PFSK-1 (cell line): Measurements from ENCODE around the gene CASQ2.

Experiments used
- FOXP2 ChIP-seq: optimal IDR thresholded peaks from 2 replicates; pipeline ENCODE3; 2011; ENCODE audit warnings: borderline replicate concordance, control low read depth, inconsistent platforms; ENCODE audit not compliant: insufficient read depth; ENCODE audit errors: extremely low read length, extremely low read depth
- POLR2AphosphoS5 ChIP-seq: IDR thresholded peaks from 2 replicates; pipeline ENCODE4 v1.6.1; 2012; ENCODE audit warnings: low read depth, mild to moderate bottlenecking, control low read depth, low read length, moderate library complexity
- SIN3A ChIP-seq: IDR thresholded peaks from 2 replicates; pipeline ENCODE4 v1.6.1; 2012; ENCODE audit warnings: mild to moderate bottlenecking, low read length, moderate library complexity, borderline replicate concordance; ENCODE audit not compliant: insufficient read depth
- TAF1 ChIP-seq: IDR thresholded peaks from 2 replicates; pipeline ENCODE4 v1.6.1; 2012; ENCODE audit warnings: low read length, control low read depth, borderline replicate concordance; ENCODE audit not compliant: insufficient read depth
- TF ChIP-seq, protein P1 (sequence below), 2 experiments: IDR thresholded peaks; 2 replicates each; pipeline versions ENCODE4 v1.6.1 to v1.8.0; 2011 to 2012; ENCODE audit warnings: low read depth in 2 of 2, low read length in 2 of 2, control low read depth in 1 of 2, inconsistent platforms in 1 of 2, mild to moderate bottlenecking in 1 of 2, moderate library complexity in 1 of 2; ENCODE audit not compliant: insufficient read depth in 1 of 2

Gene CASQ2

DNA sequence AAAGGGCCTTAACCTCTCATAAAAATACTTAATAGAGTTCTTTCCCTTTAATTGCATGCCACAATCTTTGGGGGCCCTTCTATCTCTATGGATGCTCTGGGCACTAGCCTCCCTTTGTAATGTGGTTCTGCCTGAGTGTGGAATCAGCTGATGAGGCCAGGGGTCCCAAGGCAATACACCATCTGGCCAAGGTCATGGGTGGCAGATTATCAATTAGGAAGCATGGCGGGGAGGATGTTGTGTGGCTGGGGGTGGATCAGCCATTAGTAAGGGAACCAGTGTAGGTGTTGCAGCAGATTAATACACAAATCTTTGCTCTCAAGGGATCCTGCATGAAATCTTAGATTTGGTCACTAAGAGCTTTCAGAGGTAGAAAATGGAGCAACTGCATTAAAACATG is 37.1 kb upstream of the CASQ2 start:
- no peak for TF ChIP-seq POLR2AphosphoS5
- no peak for TF ChIP-seq SIN3A
- no peak for TF ChIP-seq TAF1
- TF ChIP-seq FOXP2 = no peak
- TF ChIP-seq, protein P1, sequence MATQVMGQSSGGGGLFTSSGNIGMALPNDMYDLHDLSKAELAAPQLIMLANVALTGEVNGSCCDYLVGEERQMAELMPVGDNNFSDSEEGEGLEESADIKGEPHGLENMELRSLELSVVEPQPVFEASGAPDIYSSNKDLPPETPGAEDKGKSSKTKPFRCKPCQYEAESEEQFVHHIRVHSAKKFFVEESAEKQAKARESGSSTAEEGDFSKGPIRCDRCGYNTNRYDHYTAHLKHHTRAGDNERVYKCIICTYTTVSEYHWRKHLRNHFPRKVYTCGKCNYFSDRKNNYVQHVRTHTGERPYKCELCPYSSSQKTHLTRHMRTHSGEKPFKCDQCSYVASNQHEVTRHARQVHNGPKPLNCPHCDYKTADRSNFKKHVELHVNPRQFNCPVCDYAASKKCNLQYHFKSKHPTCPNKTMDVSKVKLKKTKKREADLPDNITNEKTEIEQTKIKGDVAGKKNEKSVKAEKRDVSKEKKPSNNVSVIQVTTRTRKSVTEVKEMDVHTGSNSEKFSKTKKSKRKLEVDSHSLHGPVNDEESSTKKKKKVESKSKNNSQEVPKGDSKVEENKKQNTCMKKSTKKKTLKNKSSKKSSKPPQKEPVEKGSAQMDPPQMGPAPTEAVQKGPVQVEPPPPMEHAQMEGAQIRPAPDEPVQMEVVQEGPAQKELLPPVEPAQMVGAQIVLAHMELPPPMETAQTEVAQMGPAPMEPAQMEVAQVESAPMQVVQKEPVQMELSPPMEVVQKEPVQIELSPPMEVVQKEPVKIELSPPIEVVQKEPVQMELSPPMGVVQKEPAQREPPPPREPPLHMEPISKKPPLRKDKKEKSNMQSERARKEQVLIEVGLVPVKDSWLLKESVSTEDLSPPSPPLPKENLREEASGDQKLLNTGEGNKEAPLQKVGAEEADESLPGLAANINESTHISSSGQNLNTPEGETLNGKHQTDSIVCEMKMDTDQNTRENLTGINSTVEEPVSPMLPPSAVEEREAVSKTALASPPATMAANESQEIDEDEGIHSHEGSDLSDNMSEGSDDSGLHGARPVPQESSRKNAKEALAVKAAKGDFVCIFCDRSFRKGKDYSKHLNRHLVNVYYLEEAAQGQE (IDR thresholded peaks at IDR 0.05; ENCODE audit: insufficient read depth in 1 of 2, low read depth in 2 of 2, low read length in 2 of 2) = no peak

DNA sequence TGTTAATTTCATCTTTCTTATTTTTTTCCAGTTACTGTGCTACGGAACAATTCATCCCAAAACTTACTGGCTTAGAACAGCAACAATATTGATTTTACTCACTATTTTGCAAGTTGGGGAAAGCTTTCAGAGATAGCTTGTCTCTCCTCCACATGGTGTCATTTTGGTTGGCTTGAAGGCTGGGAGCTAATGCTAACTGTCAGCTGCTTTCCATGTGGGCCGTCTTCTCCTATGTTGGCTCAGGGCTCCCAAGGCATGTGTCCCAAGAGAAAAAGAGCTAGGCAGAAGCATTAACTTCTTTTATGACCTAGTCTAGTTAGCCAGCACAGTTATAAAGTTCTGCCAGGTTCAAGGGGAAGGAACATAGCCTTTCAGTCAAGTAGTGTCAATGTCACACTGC is 33.9 kb upstream of the CASQ2 start:
- TF ChIP-seq SIN3A = no peak
- TF ChIP-seq POLR2AphosphoS5 = no peak
- no peak for TF ChIP-seq TAF1
- TF ChIP-seq, protein P1 (IDR thresholded peaks at IDR 0.05; ENCODE audit: insufficient read depth in 1 of 2, low read depth in 2 of 2, low read length in 2 of 2) = no peak
- TF ChIP-seq FOXP2 = no peak

DNA sequence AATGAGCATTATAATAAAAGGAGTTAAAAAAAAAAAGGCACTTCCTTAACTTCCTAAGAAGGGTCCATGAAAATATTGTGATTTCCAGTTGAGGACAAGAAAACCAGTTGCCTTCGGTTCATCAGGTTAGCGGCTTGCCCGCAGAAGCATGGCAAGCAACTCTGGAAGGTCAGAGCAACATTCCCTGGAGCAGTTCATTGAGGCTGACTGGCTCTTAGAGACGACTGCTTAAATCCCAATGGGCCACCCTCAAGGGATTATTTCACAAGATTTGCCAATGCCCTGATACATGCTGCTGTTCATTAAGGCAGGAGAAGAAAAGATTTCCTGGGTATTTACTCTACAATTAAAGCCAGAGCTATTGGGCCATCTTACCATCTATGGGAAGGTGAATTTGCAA is 29.0 kb upstream of the CASQ2 start:
- TF ChIP-seq TAF1 = no peak
- TF ChIP-seq POLR2AphosphoS5 = no peak
- TF ChIP-seq, protein P1 (IDR thresholded peaks at IDR 0.05; ENCODE audit: insufficient read depth in 1 of 2, low read depth in 2 of 2, low read length in 2 of 2) = no peak
- no peak for TF ChIP-seq FOXP2
- TF ChIP-seq SIN3A = no peak

DNA sequence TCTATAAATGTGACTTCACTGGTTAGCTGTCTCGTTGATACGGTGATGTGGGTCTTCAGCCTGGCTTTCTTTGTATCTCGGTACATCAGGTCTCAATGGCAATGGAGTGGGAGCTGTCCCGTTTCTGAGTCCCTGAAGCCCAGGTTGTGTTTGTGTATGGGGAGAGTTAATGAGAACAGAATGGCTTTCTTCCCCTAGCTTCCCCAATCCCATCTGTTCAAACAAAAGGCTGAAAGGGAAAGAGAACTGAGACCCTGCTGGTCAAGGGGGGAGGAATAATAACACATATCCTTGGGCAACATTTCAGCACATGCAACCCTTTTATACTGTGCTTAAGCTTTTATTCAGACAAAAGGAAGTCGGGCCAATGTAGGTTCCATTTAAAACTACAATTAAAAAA is 28.4 kb upstream of the CASQ2 start:
- TF ChIP-seq, protein P1 (IDR thresholded peaks at IDR 0.05; ENCODE audit: insufficient read depth in 1 of 2, low read depth in 2 of 2, low read length in 2 of 2) = no peak
- TF ChIP-seq TAF1 (no peak), SIN3A (no peak), POLR2AphosphoS5 (no peak), FOXP2 (no peak)

DNA sequence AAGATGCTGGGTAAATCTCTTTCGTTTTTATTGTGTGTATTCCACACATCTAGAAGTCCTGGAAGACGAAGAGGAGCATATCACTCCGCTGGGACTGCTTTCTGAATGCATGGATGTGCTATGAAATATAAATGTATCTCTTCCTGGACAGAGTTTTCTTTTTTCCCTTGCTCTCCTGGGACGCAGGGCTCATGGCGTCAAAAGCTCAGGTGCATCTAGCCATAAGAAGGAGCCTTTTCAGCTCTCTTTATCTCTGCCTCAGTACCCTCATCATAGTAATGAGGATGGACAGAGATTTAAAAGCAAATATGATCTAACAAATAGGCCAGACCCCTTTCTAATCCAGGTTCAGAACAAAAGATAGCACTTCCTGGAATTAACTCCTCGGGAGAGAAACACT is 27.5 kb upstream of the CASQ2 start:
- no peak for TF ChIP-seq POLR2AphosphoS5
- no peak for TF ChIP-seq SIN3A
- TF ChIP-seq, protein P1 (IDR thresholded peaks at IDR 0.05; ENCODE audit: insufficient read depth in 1 of 2, low read depth in 2 of 2, low read length in 2 of 2) = no peak
- no peak for TF ChIP-seq FOXP2
- no peak for TF ChIP-seq TAF1
